ENCODE results near the gene DAAM1.

Gene DAAM1

DNA sequence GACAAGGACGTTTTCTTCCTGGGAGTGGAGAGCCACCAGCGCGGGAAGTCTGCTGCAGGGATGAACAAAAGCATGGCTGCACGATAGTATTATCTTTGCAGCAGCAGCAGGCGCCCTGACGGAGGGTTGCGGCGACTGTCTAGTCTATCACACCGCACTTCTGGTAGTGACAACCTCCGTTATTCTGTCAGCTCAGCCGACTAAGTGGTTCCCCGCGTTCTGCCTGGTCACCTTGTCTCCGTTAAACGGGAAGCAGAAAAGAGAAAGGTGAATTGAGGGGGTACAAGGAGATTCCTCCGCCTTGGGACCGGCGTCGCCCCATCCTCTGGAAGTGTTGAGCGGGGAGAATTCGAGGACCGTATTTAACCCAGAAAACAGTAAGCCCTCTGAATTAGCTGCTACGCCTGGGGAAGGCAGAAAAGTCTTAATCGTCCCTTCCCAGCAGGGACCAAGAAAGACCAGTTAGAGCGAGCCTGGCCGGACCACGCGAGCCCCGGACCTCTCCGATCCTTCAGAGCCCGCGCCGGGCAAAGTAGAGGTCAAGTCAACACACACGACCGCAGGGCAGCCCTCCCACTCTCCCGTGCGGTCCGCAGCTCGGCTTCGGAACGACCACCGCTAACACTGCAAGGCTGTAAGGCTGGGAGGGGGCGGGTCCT, 536 bp upstream of the DAAM1 start:
- DNase-seq, result peak; percentile 13

DNA sequence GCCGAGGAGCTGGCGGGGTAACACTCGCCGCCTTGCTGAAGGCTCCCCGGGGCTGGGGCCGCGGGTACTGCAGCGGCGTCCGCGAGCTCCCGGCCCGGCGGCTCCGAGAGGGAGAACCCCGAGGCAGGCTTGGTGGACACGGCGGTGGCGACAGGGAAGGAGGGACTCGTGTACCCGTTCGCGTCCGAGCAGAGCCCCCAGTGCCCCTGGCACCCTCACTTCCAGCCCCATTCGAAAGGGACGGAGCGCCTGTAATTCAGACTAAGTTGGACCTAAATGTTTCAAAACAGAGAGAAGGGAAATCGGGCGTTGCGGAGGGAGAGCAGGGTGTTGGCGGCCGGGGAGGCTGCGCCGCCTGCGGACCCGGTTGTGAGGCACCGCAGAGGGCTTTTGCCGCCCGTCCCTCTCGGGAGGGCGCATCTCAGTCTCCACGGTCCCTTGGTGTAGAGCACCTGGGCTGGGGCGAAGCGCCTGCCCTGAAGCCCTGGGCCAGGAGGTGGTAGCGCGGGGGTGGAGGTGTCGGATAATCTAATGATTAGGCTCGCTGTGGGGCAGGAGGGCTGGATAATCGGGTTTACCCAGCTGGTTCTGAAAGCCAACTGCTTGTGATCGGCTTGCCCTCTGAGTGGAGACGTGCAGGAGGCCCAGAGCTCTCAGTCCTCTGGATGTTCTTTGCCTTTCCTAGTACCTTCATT, 771 bp downstream of the DAAM1 start:
- no peak for DNase-seq

DNA sequence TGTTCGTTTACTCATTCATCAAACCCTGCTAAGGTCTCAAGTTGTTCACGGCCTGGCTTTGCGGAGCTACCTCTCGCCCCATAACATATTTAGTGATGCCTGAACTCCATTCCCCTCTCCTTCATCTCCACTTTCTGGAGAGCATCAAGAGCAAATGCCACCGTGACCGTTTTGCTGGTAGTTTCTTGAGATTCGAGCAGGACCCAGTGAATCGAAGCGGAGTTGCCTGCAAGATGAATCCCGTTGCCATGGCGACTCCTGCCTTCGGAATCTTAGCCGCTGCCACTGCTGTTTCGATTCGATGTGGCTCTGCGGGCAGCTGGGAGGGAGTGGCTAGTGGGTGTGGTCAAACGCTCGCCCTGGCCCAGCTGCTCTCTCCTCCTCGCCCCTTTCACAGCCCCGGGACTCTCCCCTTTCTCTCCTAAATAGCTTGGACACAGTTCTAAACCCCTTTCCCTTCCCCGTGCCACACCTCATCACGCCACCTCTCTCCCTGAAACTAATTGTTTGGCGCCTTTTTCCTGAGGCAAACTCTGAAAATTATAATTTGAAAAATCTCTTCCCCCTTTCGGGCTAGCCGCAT, 1.4 kb downstream of the DAAM1 start:
- peak; percentile 91 for DNase-seq

DNA sequence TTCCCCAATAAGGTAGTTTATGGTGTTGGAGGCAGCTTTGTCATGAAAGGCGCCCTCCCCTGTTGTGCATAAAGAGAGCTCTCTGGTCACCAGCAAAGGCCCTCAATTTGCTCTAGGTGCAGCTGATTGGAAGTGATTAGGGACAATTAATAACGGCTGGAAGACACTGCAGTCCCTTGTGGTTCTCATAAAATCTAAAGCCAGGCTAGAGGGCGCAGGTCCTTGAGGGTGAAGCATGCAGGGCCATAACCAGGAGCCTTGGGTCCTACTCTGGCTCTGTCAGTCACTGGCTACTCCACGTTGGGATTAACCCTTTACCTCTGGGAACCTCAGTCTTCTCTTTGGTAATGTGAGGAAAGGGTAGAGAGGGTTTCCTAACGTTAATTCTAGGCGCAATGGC, 1.9 kb downstream of the DAAM1 start:
- DNase-seq, result peak; percentile 12

DNA sequence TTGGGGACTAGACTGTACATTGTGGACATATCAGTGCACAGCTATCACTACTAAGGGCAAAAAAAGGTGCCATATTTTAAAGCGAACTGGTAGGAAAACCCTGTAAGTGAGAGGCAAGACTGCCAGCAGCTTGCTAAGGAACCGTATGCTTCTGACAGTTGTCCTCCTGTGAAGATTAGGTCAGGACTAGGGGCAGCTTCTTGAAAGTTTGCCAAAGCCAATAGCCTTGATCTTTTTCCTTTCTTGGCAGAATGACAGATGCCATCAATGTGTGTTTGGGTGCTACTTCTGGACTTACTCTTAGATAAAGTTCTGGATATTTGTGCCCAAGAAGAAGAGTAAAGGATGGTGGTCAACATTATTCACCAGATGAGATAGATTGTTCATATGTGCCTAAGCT, 7.4 kb downstream of the DAAM1 start:
- no peak for DNase-seq

DNA sequence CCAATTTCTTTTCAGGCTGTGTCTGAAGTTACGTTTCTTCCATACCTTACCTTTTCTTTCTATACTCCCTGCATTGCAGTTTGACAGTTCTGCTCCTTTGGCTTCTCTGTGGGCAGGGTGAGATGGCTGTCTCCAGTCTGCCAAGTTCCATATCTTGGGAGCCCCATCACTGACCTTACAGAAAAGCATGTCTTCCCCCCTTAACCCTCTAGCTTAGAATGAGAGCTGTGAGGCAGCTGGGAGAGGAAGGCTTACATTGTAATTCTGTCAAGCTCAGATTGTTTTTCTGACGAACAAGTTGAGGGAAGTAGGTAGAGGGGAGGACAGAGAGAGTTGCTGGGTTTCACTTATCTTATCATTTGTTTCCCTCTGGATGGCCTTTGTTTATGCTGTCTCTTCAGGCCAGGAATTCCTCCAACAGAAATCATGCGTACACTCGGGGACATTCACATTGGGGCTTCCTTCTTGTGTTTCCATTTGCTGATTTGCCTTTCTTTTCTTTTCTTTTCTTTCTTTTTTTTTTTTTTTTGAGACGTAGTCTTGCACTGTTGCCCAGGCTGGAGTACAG, 9.3 kb downstream of the DAAM1 start:
- no peak for DNase-seq

DNA sequence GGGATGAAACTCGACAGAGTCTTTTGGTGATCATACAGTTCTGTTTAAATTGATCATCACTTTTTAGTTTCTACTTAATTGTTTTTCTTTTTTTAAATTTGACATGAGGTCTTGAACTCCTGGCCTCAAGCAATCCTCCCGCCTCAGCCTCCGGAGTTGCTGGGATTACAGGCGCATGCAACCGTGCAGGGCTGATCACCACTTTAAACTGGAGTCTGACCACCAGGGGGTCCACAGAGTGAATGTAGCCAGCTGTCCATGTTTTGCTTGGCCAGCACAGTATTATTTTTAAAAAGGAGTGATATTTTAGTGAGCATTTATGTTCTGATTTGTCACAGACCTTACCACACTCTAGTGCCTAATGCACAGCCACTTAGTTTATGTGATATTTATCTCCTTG, 10.7 kb downstream of the DAAM1 start:
- DNase-seq, result no peak

DNA sequence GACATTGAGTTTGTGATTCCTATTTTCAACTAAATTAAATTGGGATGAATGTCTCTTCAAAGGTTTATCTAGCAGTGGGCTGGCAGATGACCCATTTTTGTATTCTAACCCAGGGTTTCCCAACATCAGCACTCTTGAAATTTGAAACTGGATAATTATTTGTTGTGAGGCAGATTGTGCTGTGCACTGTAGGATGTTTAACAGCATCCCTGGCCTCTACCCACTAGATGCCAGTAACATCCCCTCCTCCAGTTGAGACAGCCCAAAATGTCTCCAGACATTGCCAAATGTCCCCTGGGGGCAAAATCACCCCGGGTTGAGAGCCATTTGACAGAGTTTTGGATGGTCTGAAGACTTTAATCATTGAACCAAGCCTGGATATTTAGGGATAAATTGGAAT, 11.1 kb downstream of the DAAM1 start:
- no peak for DNase-seq

DNA sequence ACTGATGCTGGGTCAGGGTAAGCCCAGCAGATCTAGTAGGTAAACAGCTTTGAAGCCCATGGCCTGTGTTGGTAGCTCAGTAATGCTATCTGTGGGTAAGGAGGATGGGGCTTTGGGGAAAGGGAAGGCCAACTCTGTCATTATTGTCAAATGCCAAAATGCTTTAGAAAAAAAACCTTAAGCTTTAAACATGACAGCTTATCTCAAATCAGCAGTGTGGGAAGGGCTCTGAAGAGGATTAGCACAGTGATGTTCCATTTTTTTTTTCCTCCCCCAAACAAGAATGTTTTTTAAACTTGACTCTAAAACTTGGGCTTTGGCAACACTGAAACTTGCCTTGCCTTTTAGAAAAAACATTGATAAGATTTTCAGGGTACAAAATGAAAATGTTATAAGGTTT, 11.7 kb downstream of the DAAM1 start:
- DNase-seq, result no peak

DNA sequence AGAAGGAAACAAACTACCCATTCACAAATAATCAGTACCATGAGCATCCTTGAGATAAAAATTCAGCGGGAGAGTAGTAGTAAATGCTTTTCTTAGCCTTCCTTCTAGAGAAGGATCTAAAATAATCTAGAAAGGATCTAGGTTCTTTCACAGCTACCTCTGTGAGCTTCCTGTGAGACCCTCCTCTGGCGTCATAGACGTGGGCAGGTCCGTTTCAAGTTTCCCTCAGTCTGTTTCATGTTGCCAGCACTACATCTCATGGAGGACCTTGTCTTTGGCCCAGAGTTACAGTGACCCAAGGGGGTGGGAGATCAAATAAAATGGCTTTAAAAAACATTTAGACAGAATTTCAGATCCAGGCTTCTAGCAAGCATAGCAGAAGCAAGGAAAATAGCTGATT, 13.6 kb downstream of the DAAM1 start:
- DNase-seq, result no peak

DNA sequence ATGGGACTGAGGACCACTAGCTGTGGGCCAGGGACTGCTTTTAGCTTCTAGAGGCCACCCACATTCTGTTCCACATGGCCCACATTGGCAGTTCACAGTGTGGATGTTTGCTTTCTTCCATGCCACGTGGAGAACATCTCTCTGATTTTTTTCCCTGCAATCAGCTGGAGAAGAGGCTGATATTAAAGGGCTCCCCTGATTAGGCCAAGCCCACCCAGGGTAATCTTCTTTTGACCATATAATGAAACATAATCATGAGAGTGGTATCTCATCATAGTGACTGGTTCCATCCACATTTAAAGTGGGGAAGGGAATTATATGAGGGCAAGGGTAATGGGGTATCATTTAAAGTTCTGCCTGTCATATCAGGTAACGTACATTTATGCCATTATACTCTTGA, 15.8 kb downstream of the DAAM1 start:
- no peak for DNase-seq

DNA sequence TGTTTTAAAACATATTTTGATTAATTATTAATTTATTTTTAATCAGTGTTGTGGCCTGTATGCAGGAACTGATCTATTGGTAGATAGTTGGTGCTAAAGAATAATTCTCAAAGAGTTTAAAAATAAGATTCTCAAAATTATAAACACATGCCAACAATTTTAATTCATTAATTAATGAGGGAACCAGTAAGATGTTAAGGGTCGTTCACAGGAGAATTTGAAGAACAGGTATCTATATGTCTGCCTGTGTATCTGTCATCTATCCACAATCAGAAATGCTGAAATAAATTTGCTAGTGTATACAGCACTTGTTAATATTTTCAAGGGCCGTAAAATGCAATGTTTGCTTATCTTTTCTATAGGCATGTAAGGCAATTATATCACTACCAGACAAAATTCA, 18.4 kb downstream of the DAAM1 start:
- no peak for DNase-seq

DNA sequence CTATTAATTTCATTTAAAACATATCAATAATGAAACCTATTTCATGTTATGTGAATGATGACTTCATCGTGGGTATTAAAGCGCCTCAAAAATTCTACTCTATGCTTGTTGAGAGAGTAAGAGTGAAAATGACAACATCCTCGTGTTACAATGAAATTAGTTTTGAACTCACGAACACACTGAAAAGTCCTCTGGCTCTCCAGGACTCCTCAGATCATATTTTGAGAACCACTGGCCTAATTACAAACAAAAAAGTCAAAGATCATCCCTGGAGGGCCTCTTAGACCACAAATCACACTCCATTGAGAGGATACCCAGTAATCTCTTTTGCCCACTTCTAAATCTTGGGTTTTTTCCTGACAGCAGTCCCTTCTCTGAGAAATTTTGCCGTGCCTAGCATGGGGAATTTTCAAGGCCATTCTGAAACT, 19.1 kb downstream of the DAAM1 start:
- DNase-seq, result no peak

DNA sequence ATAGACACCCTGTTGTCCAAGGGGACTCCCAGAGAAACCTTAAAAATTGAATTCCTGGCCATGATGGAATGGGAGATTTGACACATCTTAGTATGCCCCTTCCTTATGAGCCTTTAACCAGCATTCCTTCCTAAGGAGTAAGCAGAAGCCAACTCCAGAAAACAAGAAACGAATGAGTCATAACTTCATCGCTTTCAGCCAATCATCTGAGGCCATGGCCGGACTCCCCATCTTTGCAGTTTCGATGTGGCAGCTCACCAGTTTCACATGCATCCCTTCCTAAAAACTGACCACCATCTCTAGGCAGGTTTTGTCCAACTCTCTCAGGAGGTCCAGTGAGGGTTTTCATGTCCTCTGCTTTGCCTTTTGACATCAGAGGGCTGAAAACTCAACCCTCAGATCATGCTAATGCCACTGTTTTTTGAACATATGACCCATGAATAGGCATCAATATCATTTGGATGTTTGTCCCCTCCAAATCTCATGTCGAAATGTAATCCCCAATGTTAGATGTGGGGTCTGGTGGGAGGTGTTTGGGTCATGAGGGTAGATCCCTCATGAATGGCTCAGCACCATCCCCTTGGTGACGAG, 19.9 kb downstream of the DAAM1 start:
- DNase-seq, result peak; percentile 75

DNA sequence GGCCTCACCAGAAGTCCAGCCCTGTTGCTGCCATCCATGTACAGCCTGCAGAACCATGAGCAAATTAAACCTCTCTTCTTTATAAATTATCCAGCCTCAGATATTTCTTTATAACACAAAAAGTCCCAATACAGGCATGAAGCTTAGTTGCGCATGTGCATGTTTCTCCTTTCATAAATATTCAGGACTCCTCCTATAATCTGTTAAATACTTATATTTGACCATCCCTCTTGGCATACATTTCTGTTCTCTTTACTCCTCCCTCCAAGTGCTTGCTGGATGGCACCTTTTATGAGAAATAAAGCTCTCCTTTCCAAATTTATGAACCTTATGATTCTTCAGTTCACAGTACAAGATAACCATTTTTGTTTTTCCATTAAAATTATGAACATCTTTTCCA, 20.5 kb downstream of the DAAM1 start:
- DNase-seq, result no peak

DNA sequence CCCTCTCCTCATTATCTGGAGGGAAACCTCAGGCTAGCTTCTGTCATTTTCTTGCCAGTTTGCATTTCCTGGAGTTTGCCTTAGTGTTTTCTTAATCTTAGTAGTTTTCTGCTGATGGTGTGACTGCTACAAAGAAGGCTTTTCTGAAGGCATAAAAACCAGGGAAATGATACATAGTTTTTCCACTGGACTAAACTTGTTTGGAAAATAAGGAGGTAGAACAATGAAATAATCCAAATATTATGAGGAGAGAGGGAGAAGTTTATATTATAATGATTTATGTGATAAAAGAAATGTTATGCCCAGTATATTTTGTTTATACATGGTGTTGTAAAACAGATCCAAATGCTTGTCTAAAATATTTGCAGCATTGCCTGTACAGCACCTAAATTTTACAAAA, 22.2 kb downstream of the DAAM1 start:
- DNase-seq, result no peak

DNA sequence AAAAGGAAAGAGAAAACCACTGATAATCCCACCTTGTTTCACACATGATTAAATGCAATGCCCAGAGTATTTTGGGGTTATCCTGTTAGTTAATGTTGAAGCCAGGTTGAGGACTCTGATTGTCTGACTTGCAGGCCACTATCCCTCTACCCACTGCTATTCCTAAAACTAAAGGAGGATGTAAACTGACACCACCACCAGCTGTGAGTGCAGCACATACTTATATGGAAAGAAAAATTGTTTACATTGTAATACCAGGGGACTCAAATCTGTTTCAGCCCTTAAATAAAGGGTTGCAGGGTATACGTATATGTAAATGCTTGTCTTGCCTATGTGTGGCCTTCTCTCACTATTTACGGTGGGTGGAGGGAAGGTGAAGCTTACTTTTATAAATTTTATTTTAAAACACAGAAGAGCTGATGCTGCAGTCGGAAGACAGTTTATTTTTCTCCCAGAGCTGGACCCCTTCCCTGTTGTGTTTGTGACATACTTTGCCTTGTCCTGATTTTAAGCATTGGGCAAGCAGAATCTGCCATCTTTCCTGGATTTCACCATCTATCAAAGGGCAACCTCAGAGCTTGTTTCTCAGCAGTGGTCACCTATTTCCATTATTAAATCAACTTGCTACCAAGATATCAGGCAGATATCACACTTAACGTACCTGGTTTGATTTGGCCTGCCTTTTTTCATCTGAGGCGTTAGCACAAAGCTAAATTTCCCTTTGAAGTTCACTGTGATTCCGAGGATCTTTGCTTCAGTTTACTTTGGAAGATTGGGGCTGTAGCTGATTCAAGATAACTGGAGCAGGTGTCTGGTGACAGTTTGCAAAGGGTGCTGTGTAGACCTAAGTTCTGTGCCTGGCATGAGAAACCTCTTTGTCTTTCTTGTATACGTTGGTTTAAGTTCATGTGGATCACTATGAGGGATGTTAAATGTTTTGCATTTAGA, 25.2 kb downstream of the DAAM1 start:
- peak; percentile 41 for DNase-seq

DNA sequence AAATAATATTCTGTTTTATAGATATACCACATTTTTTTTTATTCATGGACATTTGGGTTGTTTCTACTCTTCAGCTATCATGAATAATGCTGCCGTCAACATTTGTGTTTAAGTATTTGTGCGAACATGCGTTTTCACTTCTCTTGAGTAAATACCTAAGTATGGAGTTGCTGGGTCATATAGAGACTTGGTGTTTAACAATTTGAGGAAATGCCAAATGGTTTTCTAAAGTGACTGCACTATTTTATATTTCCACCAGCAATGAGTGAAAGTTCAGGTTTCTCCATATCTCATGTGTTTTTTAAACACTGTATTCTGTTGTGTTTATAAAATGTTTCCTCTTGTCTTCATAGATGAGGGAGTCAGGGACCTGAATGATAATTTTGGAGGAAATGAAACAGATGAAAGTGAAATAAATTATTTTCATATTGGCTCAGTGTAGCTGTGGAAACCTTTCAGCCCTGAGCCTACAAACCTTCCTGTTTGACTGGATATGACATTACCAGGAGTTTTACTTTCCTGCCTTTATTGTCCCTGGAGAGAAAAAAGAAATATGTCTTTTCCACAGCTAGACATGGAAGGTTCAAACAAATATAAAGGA, 26.3 kb downstream of the DAAM1 start:
- DNase-seq, result no peak

DNA sequence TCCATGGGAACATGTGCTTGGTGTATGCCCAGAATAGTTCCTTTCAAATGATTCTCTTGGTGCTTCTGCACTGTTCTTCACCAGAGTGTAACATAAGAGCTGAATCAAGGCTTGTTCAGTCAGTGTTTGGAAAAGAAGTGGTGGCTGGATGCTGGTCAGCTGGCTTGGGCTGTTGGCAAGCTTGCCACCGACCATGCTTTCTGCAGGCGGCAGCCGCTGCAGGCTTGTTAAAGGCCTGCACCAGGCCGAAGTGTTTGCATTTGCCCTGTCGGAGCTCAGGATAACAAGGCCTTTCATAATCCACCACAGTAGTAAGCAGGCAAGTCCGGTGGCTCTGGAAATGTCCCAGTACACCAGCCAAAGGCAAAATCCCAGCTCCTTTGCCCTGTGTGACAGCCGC, 26.9 kb downstream of the DAAM1 start:
- no peak for DNase-seq

DNA sequence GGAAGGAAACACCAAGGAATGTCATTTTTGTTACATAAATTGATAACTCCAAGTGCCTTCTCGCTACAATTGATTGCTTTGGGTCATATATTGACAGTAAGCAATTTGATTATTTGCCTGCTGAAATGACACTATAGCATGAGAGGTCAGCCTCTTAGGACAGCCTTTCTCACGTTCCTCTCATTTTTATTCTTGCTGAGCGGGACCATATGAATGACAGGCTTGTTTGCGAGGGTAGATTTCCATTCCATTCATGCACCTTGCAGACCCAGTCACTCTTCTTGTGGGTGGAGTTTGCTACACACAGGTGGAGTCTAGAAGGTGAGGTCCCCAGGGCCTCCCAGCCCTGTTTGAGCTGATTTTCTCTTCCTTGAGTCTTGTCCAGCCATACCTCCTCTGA, 27.3 kb downstream of the DAAM1 start:
- DNase-seq, result no peak

DNA sequence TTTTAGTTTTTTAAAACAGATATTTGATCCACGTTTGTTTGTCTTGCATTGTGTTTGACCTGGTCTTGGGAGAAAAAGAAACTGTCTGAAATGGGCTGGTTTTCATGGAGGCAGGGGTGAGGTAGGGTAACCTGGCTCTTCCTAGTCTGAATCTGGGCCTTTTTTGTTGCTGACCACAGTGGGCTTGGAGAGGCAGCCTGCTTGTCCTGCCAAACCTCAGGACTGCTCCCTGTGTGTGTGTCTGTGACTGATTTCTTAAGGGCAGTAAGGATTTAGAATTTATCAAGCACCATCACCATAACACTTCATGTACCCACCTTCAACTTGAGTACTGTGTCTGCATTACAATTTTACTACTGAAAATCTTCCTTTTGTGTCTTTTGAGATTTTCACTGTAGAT, 28.5 kb downstream of the DAAM1 start:
- no peak for DNase-seq

DNA sequence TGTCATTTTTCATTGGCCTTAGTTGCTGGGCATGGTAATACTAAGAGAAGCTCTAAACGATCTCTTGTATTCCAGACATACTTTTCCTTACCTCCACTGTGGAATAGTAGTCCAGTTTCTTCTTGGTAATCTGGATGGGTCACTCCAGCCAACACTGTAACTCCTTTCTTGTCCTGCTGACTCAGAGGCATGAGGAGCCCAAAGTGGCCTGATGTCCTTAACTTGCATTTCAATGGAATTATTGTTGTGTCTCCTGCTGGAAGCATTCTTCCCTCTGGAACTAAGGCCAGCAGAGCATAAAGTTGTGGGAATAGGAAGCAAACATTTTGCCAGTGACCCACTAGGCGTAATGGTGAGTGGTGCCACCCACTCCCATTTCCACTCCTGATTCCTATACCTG, 33.1 kb downstream of the DAAM1 start:
- DNase-seq, result no peak

Measured in fibroblast of skin of right biceps (primary cell).